ENCODE measurements around the gene GGTLC2.
"Not testable (repeated sequence)": the region's sequence is repeated elsewhere in the genome, so short reads cannot be mapped to it uniquely, and the experiment has no call there.

GRCh38 chr22:22638313-22638712 lies 6.1 kb upstream of the GGTLC2 start:
- not testable (repeated sequence) for TF ChIP-seq CTCF, POLR2A (IDR thresholded peaks at IDR 0.05)
